Activated naive CD4-positive, alpha-beta T cell treated with anti-CD3 and anti-CD28 coated beads, Interleukin-2, amount 10 ng/mL, durations not matched to agents 7 days and 5 days (primary cell): ENCODE results near the gene TCF4.

Experiments
- CTCF ChIA-PET: fragments of 350-600 bp; sonication (Branson Sonifier 250); formaldehyde crosslinking; loops from one replicate; lab custom pipeline; 2021; ENCODE audit warnings: antibody characterized with exemption; lab: Charles Lee
- DNase-seq: peaks from one replicate; pipeline ENCODE4 v3.0.0-alpha.2; 2020
- H3K27ac Mint-ChIP-seq: one replicate; pipeline ENCODE4 v1.8.0; 2021; ENCODE audit warnings: mild to moderate bottlenecking, moderate library complexity, mixed read lengths
- H3K27me3 Mint-ChIP-seq: one replicate; pipeline ENCODE4 v1.8.0; 2021; ENCODE audit warnings: mild to moderate bottlenecking, mixed read lengths
- H3K36me3 Mint-ChIP-seq: one replicate; pipeline ENCODE4 v1.8.0; 2021; ENCODE audit warnings: mixed read lengths
- H3K4me1 Mint-ChIP-seq: one replicate; pipeline ENCODE4 v1.8.0; 2021; ENCODE audit warnings: mixed read lengths
- H3K4me3 Mint-ChIP-seq: one replicate; pipeline ENCODE4 v1.8.0; 2021; ENCODE audit warnings: mild to moderate bottlenecking, moderate library complexity, mixed read lengths
- H3K9me3 Mint-ChIP-seq: one replicate; pipeline ENCODE4 v1.8.0; 2021; ENCODE audit warnings: mixed read lengths

TCF4 gene

GRCh38 chr18:55346387-55346786 is 241.6 kb downstream of the TCF4 start:
- Mint-ChIP-seq H3K27ac (no peak overlapping the region), H3K4me3 (no peak overlapping the region), H3K4me1 (no peaks in the 10 kb centered on the region), H3K9me3 (no peaks in the 10 kb centered on the region), H3K27me3 (no peaks in the 10 kb centered on the region), H3K36me3 (no peaks in the 10 kb centered on the region)
- DNase-seq: no peak
- CTCF ChIA-PET: no interaction called here

GRCh38 chr18:55345103-55345950 is 242.7 kb downstream of the TCF4 start:
- H3K36me3 Mint-ChIP-seq: no peaks in the 10 kb centered on the region
- DNase-seq: no peak
- no peak overlapping the region for H3K4me3 Mint-ChIP-seq
- CTCF ChIA-PET: no interaction called here
- no peaks in the 10 kb centered on the region for H3K4me1 Mint-ChIP-seq
- H3K27me3 Mint-ChIP-seq: no peaks in the 10 kb centered on the region
- H3K9me3 Mint-ChIP-seq: no peaks in the 10 kb centered on the region
- H3K27ac Mint-ChIP-seq: no peak overlapping the region

GRCh38 chr18:55343396-55344073 is 244.5 kb downstream of the TCF4 start:
- CTCF ChIA-PET: interaction anchor here (0.9 kb wide), 1 partner anchor 92 kb away, joined by 3 read pairs; no protein-coding TSS in a partner anchor

GRCh38 chr18:55340998-55341397 is 247.0 kb downstream of the TCF4 start:
- no peaks in the 10 kb centered on the region for H3K36me3 Mint-ChIP-seq
- H3K9me3 Mint-ChIP-seq: no peaks in the 10 kb centered on the region
- CTCF ChIA-PET: no interaction called here
- no peak for DNase-seq
- H3K4me1 Mint-ChIP-seq: no peaks in the 10 kb centered on the region
- H3K27me3 Mint-ChIP-seq: no peaks in the 10 kb centered on the region
- no peak overlapping the region for H3K27ac Mint-ChIP-seq
- no peak overlapping the region for H3K4me3 Mint-ChIP-seq

More at GRCh38 chr18:55343396-55344073, 244.5 kb downstream of the TCF4 start:
- no peaks in the 10 kb centered on the region for H3K4me1 Mint-ChIP-seq
- DNase-seq: no peak
- no peak overlapping the region for H3K27ac Mint-ChIP-seq
- no peaks in the 10 kb centered on the region for H3K9me3 Mint-ChIP-seq
- H3K27me3 Mint-ChIP-seq: no peaks in the 10 kb centered on the region
- no peaks in the 10 kb centered on the region for H3K36me3 Mint-ChIP-seq
- no peak overlapping the region for H3K4me3 Mint-ChIP-seq

GRCh38 chr18:55339990-55340389 is 248.0 kb downstream of the TCF4 start:
- CTCF ChIA-PET: no interaction called here
- Mint-ChIP-seq H3K27ac (no peak overlapping the region), H3K9me3 (no peaks in the 10 kb centered on the region), H3K4me1 (no peaks in the 10 kb centered on the region), H3K27me3 (no peaks in the 10 kb centered on the region), H3K4me3 (no peak overlapping the region), H3K36me3 (no peaks in the 10 kb centered on the region)
- DNase-seq: no peak

- Mint-ChIP-seq H3K4me3 (no peak overlapping the region), H3K4me1 (no peaks in the 10 kb centered on the region), H3K36me3 (no peaks in the 10 kb centered on the region), H3K27me3 (no peaks in the 10 kb centered on the region), H3K27ac (no peak overlapping the region), H3K9me3 (no peaks in the 10 kb centered on the region)
- CTCF ChIA-PET: no interaction called here
- DNase-seq: no peak
These were observed 248.9 kb downstream of the TCF4 start for GRCh38 chr18:55338978-55339650.

- H3K4me1 Mint-ChIP-seq: no peaks in the 10 kb centered on the region
- no peak overlapping the region for H3K27ac Mint-ChIP-seq
- no peaks in the 10 kb centered on the region for H3K36me3 Mint-ChIP-seq
- CTCF ChIA-PET: no interaction called here
- no peaks in the 10 kb centered on the region for H3K27me3 Mint-ChIP-seq
- H3K4me3 Mint-ChIP-seq: no peak overlapping the region
- H3K9me3 Mint-ChIP-seq: no peaks in the 10 kb centered on the region
- no peak for DNase-seq
These were observed 250.0 kb downstream of the TCF4 start for GRCh38 chr18:55337908-55338521.

GRCh38 chr18:55337138-55337537 is 250.9 kb downstream of the TCF4 start:
- Mint-ChIP-seq H3K4me3 (no peak overlapping the region), H3K27ac (no peak overlapping the region)

GRCh38 chr18:55336438-55337100 is 251.4 kb downstream of the TCF4 start:
- Mint-ChIP-seq H3K9me3 (no peaks in the 10 kb centered on the region), H3K27me3 (no peaks in the 10 kb centered on the region), H3K4me1 (no peaks in the 10 kb centered on the region), H3K27ac (no peak overlapping the region), H3K4me3 (no peak overlapping the region), H3K36me3 (no peaks in the 10 kb centered on the region)
- no peak for DNase-seq
- CTCF ChIA-PET: no interaction called here

More at GRCh38 chr18:55337138-55337537, 250.9 kb downstream of the TCF4 start:
- no peaks in the 10 kb centered on the region for H3K9me3 Mint-ChIP-seq
- H3K4me1 Mint-ChIP-seq: no peaks in the 10 kb centered on the region
- no peaks in the 10 kb centered on the region for H3K27me3 Mint-ChIP-seq
- no peaks in the 10 kb centered on the region for H3K36me3 Mint-ChIP-seq
- CTCF ChIA-PET: no interaction called here
- no peak for DNase-seq

- Mint-ChIP-seq H3K27ac (no peak overlapping the region), H3K27me3 (no peaks in the 10 kb centered on the region), H3K9me3 (no peaks in the 10 kb centered on the region), H3K4me3 (no peak overlapping the region), H3K4me1 (no peaks in the 10 kb centered on the region), H3K36me3 (no peaks in the 10 kb centered on the region)
- DNase-seq: no peak
- CTCF ChIA-PET: no interaction called here
These were observed 253.1 kb downstream of the TCF4 start for GRCh38 chr18:55334875-55335274.

GRCh38 chr18:55331301-55331700 is 256.7 kb downstream of the TCF4 start:
- no peak for DNase-seq
- Mint-ChIP-seq H3K36me3 (no peaks in the 10 kb centered on the region), H3K27ac (no peak overlapping the region), H3K9me3 (no peaks in the 10 kb centered on the region), H3K4me3 (no peak overlapping the region), H3K27me3 (no peaks in the 10 kb centered on the region), H3K4me1 (no peaks in the 10 kb centered on the region)
- CTCF ChIA-PET: no interaction called here

GRCh38 chr18:55328301-55328700 is 259.7 kb downstream of the TCF4 start:
- H3K4me3 Mint-ChIP-seq: no peak overlapping the region
- H3K27ac Mint-ChIP-seq: no peak overlapping the region
- peaks cover 2% of the 10 kb centered on the region for H3K27me3 Mint-ChIP-seq
- no peaks in the 10 kb centered on the region for H3K9me3 Mint-ChIP-seq
- DNase-seq: no peak
- no peaks in the 10 kb centered on the region for H3K4me1 Mint-ChIP-seq
- CTCF ChIA-PET: no interaction called here
- no peaks in the 10 kb centered on the region for H3K36me3 Mint-ChIP-seq

GRCh38 chr18:55327454-55327853 is 260.5 kb downstream of the TCF4 start:
- Mint-ChIP-seq H3K36me3 (no peaks in the 10 kb centered on the region), H3K9me3 (no peaks in the 10 kb centered on the region), H3K4me3 (no peak overlapping the region), H3K4me1 (no peaks in the 10 kb centered on the region), H3K27ac (no peak overlapping the region), H3K27me3 (peaks cover 11% of the 10 kb centered on the region)
- no peak for DNase-seq
- CTCF ChIA-PET: no interaction called here

- no peaks in the 10 kb centered on the region for H3K9me3 Mint-ChIP-seq
- H3K4me1 Mint-ChIP-seq: peaks cover 5% of the 10 kb centered on the region
- H3K36me3 Mint-ChIP-seq: no peaks in the 10 kb centered on the region
- no peak for DNase-seq
- no peak overlapping the region for H3K4me3 Mint-ChIP-seq
- CTCF ChIA-PET: no interaction called here
- peaks cover 24% of the 10 kb centered on the region for H3K27me3 Mint-ChIP-seq
- no peak overlapping the region for H3K27ac Mint-ChIP-seq
These were observed 261.9 kb downstream of the TCF4 start for GRCh38 chr18:55326134-55326533.
